IMR-90 (cell line): ENCODE data around the gene HEXIM1. TPM values are rescaled to one million over a fixed set of nuclear protein-coding genes. Genes with fewer than 3 reads are reported as not detected.
A peak's percentile ranks its signal among the peaks of the same experiment; 100 is the strongest.

Source experiments
- ATAC-seq: fragments of 200-7000 bp; cut with Tn5 transposase; 2 replicates; pipeline ENCODE4 v1.9.1; 2020; ENCODE audit warnings: low read depth, mild to moderate bottlenecking, moderate library complexity
- BruUV-seq: library from RNA; stranded (reverse); fragments of 400-500 nt; replicated peaks from 2 replicates; lab custom pipeline; 2021; lab: Mats Ljungman, UMichigan
- CTCF ChIA-PET: fragments of 300-600 bp; formaldehyde crosslinking; extraction: SDS; loops from one replicate; lab custom pipeline; 2021; ENCODE audit warnings: antibody characterized with exemption; lab: Yijun Ruan, JAX
- POLR2A ChIA-PET: fragments of 300-600 bp; sonication (Branson Sonifier 250); formaldehyde crosslinking; loops from one replicate; lab custom pipeline; 2022; ENCODE audit warnings: antibody characterized with exemption; ENCODE audit not compliant: unreplicated experiment; lab: Charles Lee
- DNase-seq: peaks from one replicate; pipeline ENCODE4 v3.0.0; 2013
- H2AFZ ChIP-seq: replicated peaks from 2 replicates; pipeline ENCODE3; 2013; ENCODE audit warnings: low read length, mild to moderate bottlenecking; ENCODE audit not compliant: poor library complexity
- H2AK5ac ChIP-seq: 2 replicates; pipeline ENCODE4 v1.6.1; 2013; ENCODE audit warnings: low read depth, low read length, inconsistent platforms
- H2AK9ac ChIP-seq: replicated peaks from 2 replicates; pipeline ENCODE3; 2013; ENCODE audit warnings: mild to moderate bottlenecking, low read depth, low read length, moderate library complexity; ENCODE audit not compliant: poor library complexity
- H2BK120ac ChIP-seq: 2 replicates; pipeline ENCODE4 v1.6.1; 2013; ENCODE audit warnings: low read depth, low read length, inconsistent platforms
- H2BK15ac ChIP-seq: 3 replicates; pipeline ENCODE4 v1.6.1; 2013; ENCODE audit warnings: low read depth, low read length, inconsistent platforms
- H2BK20ac ChIP-seq: 2 replicates; pipeline ENCODE4 v1.6.1; 2013; ENCODE audit warnings: low read depth, mild to moderate bottlenecking, inconsistent platforms, low read length, moderate library complexity
- H2BK5ac ChIP-seq: 2 replicates; pipeline ENCODE4 v1.6.1; 2013; ENCODE audit warnings: mild to moderate bottlenecking, low read depth, low read length, inconsistent platforms; ENCODE audit not compliant: poor library complexity, severe bottlenecking
- H3K14ac ChIP-seq: replicated peaks from 2 replicates; pipeline ENCODE4 v1.6.1; 2013; ENCODE audit warnings: low read depth, low read length, inconsistent platforms
- H3K18ac ChIP-seq: 2 replicates; pipeline ENCODE4 v1.6.1; 2013; ENCODE audit warnings: low read depth, low read length, control low read depth
- H3K23ac ChIP-seq: 2 replicates; pipeline ENCODE4 v1.6.1; 2013; ENCODE audit warnings: low read depth, low read length, inconsistent platforms
- H3K27ac ChIP-seq: 2 replicates; pipeline ENCODE4 v1.5.1; 2013; ENCODE audit warnings: mild to moderate bottlenecking, control low read depth, low read length; ENCODE audit not compliant: insufficient read depth
- H3K27me3 ChIP-seq: 2 replicates; pipeline ENCODE4 v1.6.1; 2013; ENCODE audit warnings: low read length; ENCODE audit not compliant: control insufficient read depth, insufficient read depth
- H3K36me3 ChIP-seq: 2 replicates; pipeline ENCODE4 v1.6.1; 2013; ENCODE audit warnings: low read length, mixed read lengths; ENCODE audit not compliant: control insufficient read depth, insufficient read depth
- H3K4ac ChIP-seq: 2 replicates; pipeline ENCODE4 v1.6.1; 2013; ENCODE audit warnings: low read depth, low read length, inconsistent platforms
- H3K4me1 ChIP-seq: 2 replicates; pipeline ENCODE4 v1.6.1; 2013; ENCODE audit warnings: low read length, mixed read lengths; ENCODE audit not compliant: control insufficient read depth, insufficient read depth
- H3K4me2 ChIP-seq: 2 replicates; pipeline ENCODE4 v1.6.1; 2013; ENCODE audit warnings: low read depth, mild to moderate bottlenecking, control low read depth, low read length, moderate library complexity
- H3K4me3 ChIP-seq: 2 replicates; pipeline ENCODE4 v1.5.1; 2013; ENCODE audit warnings: low read depth, mild to moderate bottlenecking, control low read depth, low read length, moderate library complexity; ENCODE audit not compliant: insufficient read depth
- H3K56ac ChIP-seq: 2 replicates; pipeline ENCODE4 v1.6.1; 2013; ENCODE audit warnings: low read length, inconsistent platforms; ENCODE audit not compliant: insufficient read depth; ENCODE audit errors: extremely low read depth
- H3K79me1 ChIP-seq, 2 experiments: 2 replicates each; pipeline ENCODE4 v1.6.1; 2013; ENCODE audit warnings: low read length in 2 of 2, inconsistent platforms in 1 of 2, low read depth in 1 of 2
- H3K9ac ChIP-seq: 2 replicates; pipeline ENCODE4 v1.6.1; 2013; ENCODE audit warnings: low read depth, low read length, control low read depth
- H3K9me1 ChIP-seq: 2 replicates; pipeline ENCODE4 v1.6.1; 2013; ENCODE audit warnings: low read length, inconsistent platforms; ENCODE audit not compliant: insufficient read depth
- H3K9me3 ChIP-seq: 2 replicates; pipeline ENCODE4 v1.6.1; 2013; ENCODE audit warnings: low read length; ENCODE audit not compliant: control insufficient read depth, insufficient read depth
- H4K20me1 ChIP-seq: 2 replicates; pipeline ENCODE4 v1.6.1; 2013; ENCODE audit warnings: low read length, inconsistent platforms; ENCODE audit not compliant: insufficient read depth
- H4K5ac ChIP-seq: 2 replicates; pipeline ENCODE4 v1.6.1; 2013; ENCODE audit warnings: mild to moderate bottlenecking, low read depth, low read length, control low read depth
- H4K8ac ChIP-seq, 2 experiments: 2 replicates each; pipeline ENCODE4 v1.6.1; 2013; ENCODE audit warnings: low read depth in 2 of 2, low read length in 2 of 2, control low read depth in 1 of 2, inconsistent platforms in 1 of 2
- H4K91ac ChIP-seq: 2 replicates; pipeline ENCODE4 v1.6.1; 2013; ENCODE audit warnings: low read depth, low read length, inconsistent platforms; ENCODE audit not compliant: insufficient read depth
- BHLHE40 ChIP-seq: fragments of 150-350 bp; IDR thresholded peaks from 2 replicates; pipeline ENCODE4 v1.6.1; 2016; ENCODE audit warnings: mild to moderate bottlenecking, low read depth, low read length
- CEBPB ChIP-seq: IDR thresholded peaks from 2 replicates; pipeline ENCODE4 v1.6.1; 2012; ENCODE audit warnings: low read depth, low read length, improper control_type of control experiment
- CHD1 ChIP-seq: IDR thresholded peaks from 2 replicates; pipeline ENCODE4 v1.6.1; 2012; ENCODE audit warnings: low read depth, low read length, improper control_type of control experiment
- CTCF ChIP-seq: conservative IDR thresholded peaks from 2 replicates; pipeline ENCODE4 v1.5.1; 2012; ENCODE audit warnings: mild to moderate bottlenecking, low read depth, low read length, improper control_type of control experiment
- ELK1 ChIP-seq: fragments of 150-350 bp; IDR thresholded peaks from 2 replicates; pipeline ENCODE4 v1.6.1; 2016; ENCODE audit warnings: low read depth, mild to moderate bottlenecking, low read length, moderate library complexity, borderline replicate concordance
- FOS ChIP-seq: fragments of 150-350 bp; IDR thresholded peaks from 2 replicates; pipeline ENCODE4 v1.6.1; 2016; ENCODE audit warnings: low read depth, low read length
- MAFK ChIP-seq: IDR thresholded peaks from 2 replicates; pipeline ENCODE4 v1.6.1; 2012; ENCODE audit warnings: low read depth, low read length, improper control_type of control experiment
- MAZ ChIP-seq: IDR thresholded peaks from 2 replicates; pipeline ENCODE4 v1.6.1; 2012; ENCODE audit warnings: low read depth, mild to moderate bottlenecking, low read length, improper control_type of control experiment, moderate library complexity, borderline replicate concordance
- MXI1 ChIP-seq: IDR thresholded peaks from 2 replicates; pipeline ENCODE4 v1.6.1; 2012; ENCODE audit warnings: low read depth, mild to moderate bottlenecking, low read length, moderate library complexity, borderline replicate concordance
- NFE2L2 ChIP-seq: fragments of 150-350 bp; IDR thresholded peaks from 2 replicates; pipeline ENCODE4 v1.6.1; 2016; ENCODE audit warnings: low read depth, mild to moderate bottlenecking, low read length
- POLR2A ChIP-seq: IDR thresholded peaks from 2 replicates; pipeline ENCODE4 v1.6.1; 2012; ENCODE audit warnings: mild to moderate bottlenecking, low read depth, low read length
- RAD21 ChIP-seq: IDR thresholded peaks from 2 replicates; pipeline ENCODE4 v1.6.1; 2012; ENCODE audit warnings: low read length, improper control_type of control experiment
- RCOR1 ChIP-seq: IDR thresholded peaks from 2 replicates; pipeline ENCODE4 v1.6.1; 2012; ENCODE audit warnings: mild to moderate bottlenecking, low read length, improper control_type of control experiment; ENCODE audit not compliant: insufficient replicate concordance
- RFX5 ChIP-seq: IDR thresholded peaks from 2 replicates; pipeline ENCODE4 v1.8.0; 2012; ENCODE audit warnings: low read depth, mild to moderate bottlenecking, low read length, moderate library complexity
- SMC3 ChIP-seq: fragments of 150-350 bp; IDR thresholded peaks from 2 replicates; pipeline ENCODE4 v1.6.1; 2016; ENCODE audit warnings: low read depth, mild to moderate bottlenecking, antibody characterized with exemption, low read length, moderate library complexity
- USF2 ChIP-seq: fragments of 150-350 bp; IDR thresholded peaks from 2 replicates; pipeline ENCODE4 v1.6.1; 2017; ENCODE audit warnings: mild to moderate bottlenecking, antibody characterized with exemption, low read length, low read depth
- WGBS, 2 experiments: methylation state at CpG; one replicate each; pipeline versions ENCODE4 v1.1.5 to v1.1.7; 2013; ENCODE audit warnings: missing lambda C conversion rate in 2 of 2; ENCODE audit not compliant: insufficient read length in 1 of 2; ENCODE audit errors: extremely low coverage in 2 of 2; 5-methylcytosine and 5-hydroxymethylcytosine counted together
- dilution Hi-C: fragments of 300-500 bp; cut with HindIII; formaldehyde crosslinking; loops from one replicate; pipeline ENCODE4 v1.14.3; 2018; ENCODE audit warnings: low sequenced_read_pairs; ENCODE audit not compliant: unreplicated experiment
- in situ Hi-C: fragments of 300-500 bp; cut with MboI; formaldehyde crosslinking; loops from 3 replicates; pipeline ENCODE4 v1.14.3; 2019; ENCODE audit warnings: low sequenced_read_pairs, inconsistent platforms, mixed read lengths
- intact Hi-C: fragments of 100-400 bp; cut with micrococcal nuclease; formaldehyde crosslinking; loops from 2 replicates; pipeline ENCODE4 v1.10.0; 2022
- polyA plus RNA-seq, 3 experiments: library from polyadenylated mRNA; depleted of rRNA; stranded (reverse); fragments of >200 nt; gene quantifications; 2 replicates each; pipeline ENCODE4 v1.2.3, GENCODE V29; 2012; ENCODE audit warnings: low replicate concordance in 1 of 3
- total RNA-seq: library from RNA; depleted of rRNA; stranded (reverse); fragments of >200 nt; gene quantifications from 2 replicates; pipeline ENCODE4 v1.2.3, GENCODE V29; 2012

The HEXIM1 gene
- total and polyA plus RNA-seq, 2 of the 4 experiments (the other 2 are of a cell fraction), result 5.9 to 14.5 TPM

- intact Hi-C loops, result no loop called here
- Histone ChIP-seq H3K4me3 (no peak overlapping the region), H3K9me1 (no peaks in the 10 kb centered on the region), H3K27me3 (no peaks in the 10 kb centered on the region), H3K79me1 (no peaks in the 10 kb centered on the region; a peak in 1 of 4 replicates), H3K36me3 (peaks cover 43% of the 10 kb centered on the region), H3K56ac (no peak overlapping the region), H3K9ac (no peak overlapping the region), H3K23ac (no peak overlapping the region), H4K20me1 (peaks cover 1% of the 10 kb centered on the region; the same call in 1 of the 2 replicates), H3K27ac (no peak overlapping the region), H2BK20ac (no peak overlapping the region), H2AFZ (no peak overlapping the region), H3K4me1 (peaks cover 5% of the 10 kb centered on the region; the same call in 1 of the 2 replicates), H2AK5ac (peak overlapping the region; percentile 3; the same call in 1 of the 2 replicates), H2BK120ac (no peak overlapping the region), H3K4me2 (no peak overlapping the region), H3K14ac (no peak overlapping the region), H4K5ac (no peak overlapping the region), H4K8ac (no peak overlapping the region), H4K91ac (no peak overlapping the region), H2BK15ac (no peak overlapping the region), H2AK9ac (no peak overlapping the region), H3K18ac (no peak overlapping the region), H3K9me3 (no peaks in the 10 kb centered on the region), H2BK5ac (no peak overlapping the region), H3K4ac (no peak overlapping the region)
- TF ChIP-seq MAFK (no peak), BHLHE40 (no peak), NFE2L2 (no peak), SMC3 (no peak), RCOR1 (no peak), CHD1 (no peak), ELK1 (no peak), RFX5 (no peak), RAD21 (no peak), CEBPB (no peak), FOS (no peak), MXI1 (no peak), POLR2A (no peak), USF2 (no peak), MAZ (no peak), CTCF (no peak)
- in situ Hi-C loops, result no loop called here
- DNase-seq (no peak), ATAC-seq (no peak)
- ChIA-PET POLR2A (no interaction called here), CTCF (no interaction called here)
- dilution Hi-C loops, result no loop called here
- no TSS peak for BruUV-seq
- WGBS, 2 experiments, result 92% methylated on average over 9 of the region's 9 CpGs; no CpG with 5 or more reads in 1 of the 2 experiments
These were observed 34.9 kb upstream of the HEXIM1 start for GRCh38 chr17:45113424-45113754.
